GM12878 (cell line): ENCODE measurements around the gene DENND1A. TPM values are rescaled to one million over a fixed set of nuclear protein-coding genes. Genes with fewer than 3 reads are reported as not detected.

Source experiments
- ATF7 ChIP-seq: fragments of 450-650 bp; IDR thresholded peaks from 2 replicates; pipeline ENCODE4 v1.6.1; 2016; ENCODE audit warnings: low read depth, mild to moderate bottlenecking
- EED ChIP-seq: sonication (generic); IDR thresholded peaks from 2 replicates; pipeline ENCODE4 v1.6.1; 2016; ENCODE audit warnings: antibody characterized with exemption, low read depth
- ESRRA ChIP-seq: IDR thresholded peaks from 2 replicates; pipeline ENCODE4 v1.6.1; 2012; ENCODE audit warnings: mild to moderate bottlenecking, low read length, improper control_type of control experiment
- FOXM1 ChIP-seq: IDR thresholded peaks from 2 replicates; pipeline ENCODE4 v1.6.1; 2012; ENCODE audit warnings: low read depth, mild to moderate bottlenecking, inconsistent platforms, low read length, moderate library complexity
- HDAC2 ChIP-seq: fragments of 200-600 bp; sonication (generic); IDR thresholded peaks from 2 replicates; pipeline ENCODE4 v1.6.1; 2017
- IKZF1 ChIP-seq: fragments of 450-650 bp; conservative IDR thresholded peaks from 2 replicates; pipeline ENCODE4 v1.6.1; 2017; ENCODE audit warnings: antibody characterized with exemption, mild to moderate bottlenecking
- NR2F1 ChIP-seq: fragments of 450-650 bp; conservative IDR thresholded peaks from 2 replicates; pipeline ENCODE4 v1.6.1; 2017; ENCODE audit warnings: mild to moderate bottlenecking
- PML ChIP-seq: IDR thresholded peaks from 2 replicates; pipeline ENCODE4 v1.6.1; 2012; ENCODE audit warnings: low read length, inconsistent platforms
- RELA ChIP-seq: fragments of 450-650 bp; IDR thresholded peaks from 2 replicates; pipeline ENCODE4 v1.8.0; 2014; ENCODE audit warnings: borderline replicate concordance; ENCODE audit not compliant: partially characterized antibody
- SIN3A ChIP-seq: IDR thresholded peaks from 2 replicates; pipeline ENCODE4 v1.6.1; 2012; ENCODE audit warnings: low read depth, low read length, improper control_type of control experiment
- SPI1 ChIP-seq: IDR thresholded peaks from 2 replicates; pipeline ENCODE4 v1.6.1; 2011; ENCODE audit warnings: low read depth, mild to moderate bottlenecking, low read length, moderate library complexity, borderline replicate concordance; ENCODE audit not compliant: insufficient read depth
- SRF ChIP-seq, 2 experiments: IDR thresholded peaks; 2 replicates each; pipeline ENCODE4 v1.6.1; 2011; ENCODE audit warnings: low read depth in 2 of 2, low read length in 2 of 2, mild to moderate bottlenecking in 1 of 2, moderate library complexity in 1 of 2
- TBL1XR1 ChIP-seq: IDR thresholded peaks from 2 replicates; pipeline ENCODE4 v1.6.1; 2012; ENCODE audit warnings: low read depth, low read length, improper control_type of control experiment
- TCF7 ChIP-seq: IDR thresholded peaks from 2 replicates; pipeline ENCODE4 v1.6.1; 2014; ENCODE audit warnings: antibody characterized with exemption, borderline replicate concordance
- YBX1 ChIP-seq: fragments of 450-650 bp; IDR thresholded peaks from 2 replicates; pipeline ENCODE4 v1.6.1; 2016; ENCODE audit warnings: antibody characterized with exemption
- ZBED1 ChIP-seq: IDR thresholded peaks from 2 replicates; pipeline ENCODE4 v1.6.1; 2016; ENCODE audit warnings: borderline replicate concordance
- ZNF24 ChIP-seq: fragments of 450-650 bp; IDR thresholded peaks from 2 replicates; pipeline ENCODE4 v1.6.1; 2017; ENCODE audit warnings: antibody characterized with exemption, mild to moderate bottlenecking
- ZNF384 ChIP-seq: IDR thresholded peaks from 2 replicates; pipeline ENCODE4 v1.6.1; 2012; ENCODE audit warnings: low read depth, mild to moderate bottlenecking, low read length, improper control_type of control experiment, borderline replicate concordance
- polyA plus RNA-seq, 11 experiments: library from polyadenylated mRNA; depleted of rRNA in 4 of 11; unstranded in 6 of 11; stranded (reverse) in 5 of 11; fragments of >200 nt; fragmentation: Nextera tagmentation in 4 of 11; fragmentation: Illumina TruSeq in 1 of 11; extraction: Ambion mirVana in 4 of 11; extraction: Trizol in 1 of 11; gene quantifications; 1 replicate in 1 of 11; 2 replicates in 10 of 11; pipeline versions ENCODE4 v1.2.1 to v1.2.3, GENCODE V29; 2011 to 2016; ENCODE audit warnings: inconsistent platforms in 2 of 11, missing spikeins in 2 of 11, low read depth in 1 of 11
- total RNA-seq, 4 experiments: library from RNA; depleted of rRNA in 3 of 4; stranded (reverse); fragments of >200 nt in 3 of 4; fragmentation: Illumina TruSeq in 1 of 4; extraction: Trizol in 1 of 4; gene quantifications; 2 replicates each; pipeline versions ENCODE4 v1.2.1 to v1.2.3, GENCODE V29; 2013 to 2021
- TF ChIP-seq, protein P1 (sequence below): IDR thresholded peaks from 2 replicates; pipeline ENCODE4 v1.6.1; 2012; ENCODE audit warnings: low read length, inconsistent platforms
- TF ChIP-seq, protein P2 (sequence below): IDR thresholded peaks from 2 replicates; pipeline ENCODE4 v1.6.1; 2011; ENCODE audit warnings: borderline replicate concordance, low read depth, mild to moderate bottlenecking, moderate library complexity, mixed read lengths, low read length; ENCODE audit not compliant: insufficient read depth; ENCODE audit errors: extremely low read length
- TF ChIP-seq, protein P3 (sequence below): IDR thresholded peaks from 2 replicates; pipeline ENCODE4 v1.6.1; 2012; ENCODE audit warnings: low read depth, low read length, improper control_type of control experiment
- TF ChIP-seq, protein P4 (sequence below): fragments of 450-650 bp; IDR thresholded peaks from 2 replicates; pipeline ENCODE4 v1.6.1; 2017; ENCODE audit warnings: borderline replicate concordance

DENND1A gene
- total and polyA plus RNA-seq, 10 of the 15 experiments (the other 5 are each of a cell fraction or from before 2014, with no cell fraction given), result 14.1 to 48.6 (median 35.2) TPM

DNA sequence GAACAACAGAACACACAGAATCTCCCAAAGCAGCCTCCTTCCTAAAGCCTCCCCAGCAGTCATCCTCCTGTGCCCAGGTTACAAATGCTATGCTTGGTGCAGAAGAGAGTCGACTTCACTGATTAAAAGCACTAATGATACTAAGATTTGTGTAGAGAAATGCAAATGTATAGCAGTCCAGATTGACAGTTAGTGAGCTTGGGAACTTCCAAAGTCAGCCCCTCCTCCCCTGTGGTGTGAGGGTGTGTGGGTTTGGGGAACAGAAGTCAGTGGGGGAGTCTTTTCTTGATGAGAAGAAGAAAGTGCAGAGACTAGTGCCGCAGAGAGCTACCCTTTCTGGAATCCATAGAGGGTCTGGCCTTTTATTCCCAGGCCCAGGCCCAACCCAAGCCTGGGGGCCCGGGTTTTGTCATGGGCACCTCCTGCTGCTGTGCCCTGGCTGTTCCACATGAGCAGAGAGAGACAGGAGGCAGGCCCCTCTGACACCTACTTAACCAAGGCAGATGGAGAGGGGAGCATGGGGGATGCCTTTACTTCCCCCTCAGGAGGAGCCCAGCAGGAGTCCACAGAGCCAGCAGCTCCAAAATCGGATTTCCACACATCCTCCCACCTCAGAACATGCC, 173.3 kb downstream of the DENND1A start (continued):
- TF ChIP-seq TBL1XR1 (no peak), ZNF24 (peak; percentile 66; the same call in 1 of the 2 replicates), ZNF384 (no peak), EED (no peak), TCF7 (no peak), SRF (IDR thresholded peaks at IDR 0.05; ENCODE audit: low read depth in 2 of 2, low read length in 2 of 2) (no peak), YBX1 (no peak), NR2F1 (no peak), HDAC2 (no peak), ATF7 (no peak), IKZF1 (peak; percentile 32; the same call in 1 of the 2 replicates), RELA (peak; percentile 84), SIN3A (no peak), ZBED1 (no peak), FOXM1 (no peak), ESRRA (no peak), PML (no peak), SPI1 (no peak)
- TF ChIP-seq, protein P1, sequence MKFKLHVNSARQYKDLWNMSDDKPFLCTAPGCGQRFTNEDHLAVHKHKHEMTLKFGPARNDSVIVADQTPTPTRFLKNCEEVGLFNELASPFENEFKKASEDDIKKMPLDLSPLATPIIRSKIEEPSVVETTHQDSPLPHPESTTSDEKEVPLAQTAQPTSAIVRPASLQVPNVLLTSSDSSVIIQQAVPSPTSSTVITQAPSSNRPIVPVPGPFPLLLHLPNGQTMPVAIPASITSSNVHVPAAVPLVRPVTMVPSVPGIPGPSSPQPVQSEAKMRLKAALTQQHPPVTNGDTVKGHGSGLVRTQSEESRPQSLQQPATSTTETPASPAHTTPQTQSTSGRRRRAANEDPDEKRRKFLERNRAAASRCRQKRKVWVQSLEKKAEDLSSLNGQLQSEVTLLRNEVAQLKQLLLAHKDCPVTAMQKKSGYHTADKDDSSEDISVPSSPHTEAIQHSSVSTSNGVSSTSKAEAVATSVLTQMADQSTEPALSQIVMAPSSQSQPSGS, result no peak
- TF ChIP-seq, protein P2, sequence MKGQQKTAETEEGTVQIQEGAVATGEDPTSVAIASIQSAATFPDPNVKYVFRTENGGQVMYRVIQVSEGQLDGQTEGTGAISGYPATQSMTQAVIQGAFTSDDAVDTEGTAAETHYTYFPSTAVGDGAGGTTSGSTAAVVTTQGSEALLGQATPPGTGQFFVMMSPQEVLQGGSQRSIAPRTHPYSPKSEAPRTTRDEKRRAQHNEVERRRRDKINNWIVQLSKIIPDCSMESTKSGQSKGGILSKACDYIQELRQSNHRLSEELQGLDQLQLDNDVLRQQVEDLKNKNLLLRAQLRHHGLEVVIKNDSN, result no peak
- TF ChIP-seq, protein P3, sequence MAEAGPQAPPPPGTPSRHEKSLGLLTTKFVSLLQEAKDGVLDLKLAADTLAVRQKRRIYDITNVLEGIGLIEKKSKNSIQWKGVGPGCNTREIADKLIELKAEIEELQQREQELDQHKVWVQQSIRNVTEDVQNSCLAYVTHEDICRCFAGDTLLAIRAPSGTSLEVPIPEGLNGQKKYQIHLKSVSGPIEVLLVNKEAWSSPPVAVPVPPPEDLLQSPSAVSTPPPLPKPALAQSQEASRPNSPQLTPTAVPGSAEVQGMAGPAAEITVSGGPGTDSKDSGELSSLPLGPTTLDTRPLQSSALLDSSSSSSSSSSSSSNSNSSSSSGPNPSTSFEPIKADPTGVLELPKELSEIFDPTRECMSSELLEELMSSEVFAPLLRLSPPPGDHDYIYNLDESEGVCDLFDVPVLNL, result no peak
- TF ChIP-seq, protein P4, sequence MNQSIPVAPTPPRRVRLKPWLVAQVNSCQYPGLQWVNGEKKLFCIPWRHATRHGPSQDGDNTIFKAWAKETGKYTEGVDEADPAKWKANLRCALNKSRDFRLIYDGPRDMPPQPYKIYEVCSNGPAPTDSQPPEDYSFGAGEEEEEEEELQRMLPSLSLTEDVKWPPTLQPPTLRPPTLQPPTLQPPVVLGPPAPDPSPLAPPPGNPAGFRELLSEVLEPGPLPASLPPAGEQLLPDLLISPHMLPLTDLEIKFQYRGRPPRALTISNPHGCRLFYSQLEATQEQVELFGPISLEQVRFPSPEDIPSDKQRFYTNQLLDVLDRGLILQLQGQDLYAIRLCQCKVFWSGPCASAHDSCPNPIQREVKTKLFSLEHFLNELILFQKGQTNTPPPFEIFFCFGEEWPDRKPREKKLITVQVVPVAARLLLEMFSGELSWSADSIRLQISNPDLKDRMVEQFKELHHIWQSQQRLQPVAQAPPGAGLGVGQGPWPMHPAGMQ, result no peak
